Psoas muscle (tissue), 8 donors: ENCODE data around the gene PODN. TPM values are rescaled to one million over a fixed set of nuclear protein-coding genes. Genes with fewer than 3 reads are reported as not detected.

Source experiments
- ATAC-seq, 4 donors: fragments of 200-7000 bp; cut with Tn5 transposase; one replicate each; pipeline ENCODE4 v1.9.1; 2020; ENCODE audit warnings: moderate library complexity in 3 of 4, mild to moderate bottlenecking in 2 of 4
- DNase-seq, 2 donors: peaks; one replicate each; pipeline ENCODE4 v3.0.0-alpha.2; 2020
- H3K27ac ChIP-seq: fragments of 200-600 bp; one replicate; pipeline ENCODE4 v1.8.0; 2022
- H3K27me3 ChIP-seq, 3 donors: fragments of 200-600 bp in 1 of 3; one replicate each; pipeline versions ENCODE4 v1.6.1 to v1.8.0; 2013 to 2022; ENCODE audit warnings: low read length in 2 of 3, mild to moderate bottlenecking in 2 of 3, moderate library complexity in 1 of 3; ENCODE audit not compliant: insufficient read depth in 3 of 3
- H3K36me3 ChIP-seq, 2 donors: fragments of 200-600 bp in 1 of 2; one replicate each; pipeline versions ENCODE4 v1.6.1 to v1.8.0; 2013 to 2022; ENCODE audit warnings: low read depth in 1 of 2, mild to moderate bottlenecking in 1 of 2, moderate library complexity in 1 of 2; ENCODE audit not compliant: insufficient read depth in 1 of 2
- H3K4me1 ChIP-seq: fragments of 200-600 bp; one replicate; pipeline ENCODE4 v1.8.0; 2022
- H3K4me3 ChIP-seq: fragments of 200-600 bp; one replicate; pipeline ENCODE4 v1.8.0; 2022; ENCODE audit warnings: mild to moderate bottlenecking
- H3K9me3 ChIP-seq: fragments of 200-600 bp; one replicate; pipeline ENCODE4 v1.8.0; 2022
- WGBS, 3 donors: extraction: QIAGEN DNeasy Blood & Tissue Kit; methylation state at CpG; one replicate each; pipeline versions ENCODE4 v1.1.6 to v1.1.7; 2013; 5-methylcytosine and 5-hydroxymethylcytosine counted together
- intact Hi-C, 2 donors: fragments of 100-400 bp; cut with DNase I; formaldehyde crosslinking; loops; one replicate each; pipeline versions ENCODE4 v1.11.0 to v1.14.2; 2022
- polyA plus RNA-seq, 3 donors: library from polyadenylated mRNA; stranded (reverse); fragments of 200-250 nt; gene quantifications; one replicate each; pipeline ENCODE4 v1.2.3, GENCODE V29; 2013
- total RNA-seq, 4 donors: library from RNA; stranded (reverse); fragmentation: NEBNext Ultra II Directional in 2 of 4; extraction: Animal tissue kit (Norgen Biotek cat#: 25700) in 2 of 4; gene quantifications; one replicate each; pipeline versions ENCODE4 v1.2.1 to v1.2.4, GENCODE V29; 2021 to 2023
- TF ChIP-seq, protein P1 (sequence below): fragments of 200-600 bp; IDR thresholded peaks from one replicate; pipeline ENCODE4 v1.8.0; 2022; ENCODE audit warnings: antibody characterized with exemption
- donor health status: healthy with polysubstance abuse.
- donor health status: DM: no; HTN: no; CAD: no; lungs with moderate emphysema.
- donor health status: Bipolar disorder and iron deficiency.
- donor health status: healthy.
- donor health status: DM: yes; HTN: yes; CAD: no.
- donor health status: DM: no; HTN: no; CAD: no.
- donor health status: DM: no; HTN: no; CAD: no.
- donor health status: DM: yes; HTN: yes; CAD: no.

Gene PODN
- total and polyA plus RNA-seq, 7 donors = 3.0 to 27.1 (median 7.2) TPM

DNA sequence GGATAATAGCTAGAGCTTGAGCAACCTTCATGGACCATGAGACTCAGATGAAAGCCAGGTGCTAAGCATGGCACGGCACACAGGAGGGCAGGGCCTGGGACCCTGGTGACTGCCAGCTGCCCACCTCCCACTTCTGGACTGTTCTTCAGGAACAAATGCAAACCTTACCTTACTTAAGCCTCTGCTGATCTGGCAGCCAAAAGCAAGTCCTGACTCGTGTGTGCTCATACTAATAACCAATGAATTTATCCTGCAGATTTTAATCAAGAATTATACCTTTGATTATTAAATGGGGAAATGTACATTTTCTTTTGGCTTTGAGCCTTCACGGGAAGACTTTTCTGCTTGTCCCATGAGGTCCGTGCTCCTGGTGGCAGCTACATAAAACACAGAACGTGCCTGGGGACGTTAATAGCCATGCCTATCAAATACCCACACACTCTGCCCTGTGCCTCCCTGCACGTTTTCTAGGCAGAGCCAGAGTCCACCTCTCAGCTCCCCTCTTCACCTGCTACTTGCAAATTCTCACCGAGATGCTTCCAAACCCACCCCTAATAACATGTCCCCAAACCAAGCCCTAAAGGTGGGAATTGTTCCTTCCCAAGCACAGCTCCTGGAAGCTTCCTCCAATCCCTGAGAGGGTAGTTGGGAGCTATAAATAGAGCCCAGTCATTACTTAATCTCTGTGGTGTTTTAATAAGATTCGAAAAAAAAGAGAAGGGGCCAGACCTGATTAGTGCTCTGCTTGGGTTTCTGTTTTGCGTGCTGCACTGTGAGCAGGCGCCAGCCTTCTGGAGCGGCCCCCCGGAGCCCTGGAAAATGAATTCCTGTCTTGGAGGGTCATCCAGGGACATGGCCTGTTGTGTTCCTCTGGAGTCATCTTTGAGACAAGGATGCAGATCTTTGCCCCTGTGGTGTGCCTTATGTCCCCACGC is 46.9 kb downstream of the PODN start:
- 34 to 41% (median 38%) methylated on average over 14 of the region's 14 CpGs for WGBS, 3 donors
- H3K27ac ChIP-seq = no peak overlapping the region
- DNase-seq = no peak
- TF ChIP-seq, protein P1, sequence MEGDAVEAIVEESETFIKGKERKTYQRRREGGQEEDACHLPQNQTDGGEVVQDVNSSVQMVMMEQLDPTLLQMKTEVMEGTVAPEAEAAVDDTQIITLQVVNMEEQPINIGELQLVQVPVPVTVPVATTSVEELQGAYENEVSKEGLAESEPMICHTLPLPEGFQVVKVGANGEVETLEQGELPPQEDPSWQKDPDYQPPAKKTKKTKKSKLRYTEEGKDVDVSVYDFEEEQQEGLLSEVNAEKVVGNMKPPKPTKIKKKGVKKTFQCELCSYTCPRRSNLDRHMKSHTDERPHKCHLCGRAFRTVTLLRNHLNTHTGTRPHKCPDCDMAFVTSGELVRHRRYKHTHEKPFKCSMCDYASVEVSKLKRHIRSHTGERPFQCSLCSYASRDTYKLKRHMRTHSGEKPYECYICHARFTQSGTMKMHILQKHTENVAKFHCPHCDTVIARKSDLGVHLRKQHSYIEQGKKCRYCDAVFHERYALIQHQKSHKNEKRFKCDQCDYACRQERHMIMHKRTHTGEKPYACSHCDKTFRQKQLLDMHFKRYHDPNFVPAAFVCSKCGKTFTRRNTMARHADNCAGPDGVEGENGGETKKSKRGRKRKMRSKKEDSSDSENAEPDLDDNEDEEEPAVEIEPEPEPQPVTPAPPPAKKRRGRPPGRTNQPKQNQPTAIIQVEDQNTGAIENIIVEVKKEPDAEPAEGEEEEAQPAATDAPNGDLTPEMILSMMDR = no peak
- no peaks in the 10 kb centered on the region for H3K36me3 ChIP-seq
- intact Hi-C loops = no loop called here
- no peaks in the 10 kb centered on the region for H3K9me3 ChIP-seq
- peak in 1 of 4 donors; percentile 19 for ATAC-seq
- H3K27me3 ChIP-seq = peaks cover 0 to 1% (median 0%) of the 10 kb centered on the region in 3 donors
- peaks cover 8% of the 10 kb centered on the region for H3K4me1 ChIP-seq
- H3K4me3 ChIP-seq = no peak overlapping the region

GRCh38 chr1:53110370-53111072 is 48.5 kb downstream of the PODN start:
- Histone ChIP-seq H3K4me1 (peaks cover 8% of the 10 kb centered on the region), H3K27me3 (peaks cover 0 to 1% (median 0%) of the 10 kb centered on the region in 3 donors), H3K36me3 (no peaks in the 10 kb centered on the region), H3K4me3 (no peak overlapping the region), H3K27ac (no peak overlapping the region), H3K9me3 (no peaks in the 10 kb centered on the region)
- DNase-seq (no peak), ATAC-seq (peak in 1 of 4 donors; percentile 31)
- intact Hi-C loops = no loop called here
- TF ChIP-seq, protein P1 = no peak
- 59 to 70% (median 62%) methylated on average over 18 of the region's 18 CpGs for WGBS, 3 donors

- Histone ChIP-seq H3K27ac (no peak overlapping the region), H3K27me3 (peaks cover 0 to 1% (median 0%) of the 10 kb centered on the region in 3 donors), H3K9me3 (no peaks in the 10 kb centered on the region), H3K4me3 (no peak overlapping the region), H3K4me1 (peaks cover 8% of the 10 kb centered on the region), H3K36me3 (no peaks in the 10 kb centered on the region)
- no peak for ATAC-seq
- WGBS, 3 donors = 73 to 80% (median 76%) methylated on average over 10 of the region's 10 CpGs
- intact Hi-C loops = no loop called here
- TF ChIP-seq, protein P1 = no peak
- no peak for DNase-seq
Measured at GRCh38 chr1:53111073-53111556, 49.1 kb downstream of the PODN start.

DNA sequence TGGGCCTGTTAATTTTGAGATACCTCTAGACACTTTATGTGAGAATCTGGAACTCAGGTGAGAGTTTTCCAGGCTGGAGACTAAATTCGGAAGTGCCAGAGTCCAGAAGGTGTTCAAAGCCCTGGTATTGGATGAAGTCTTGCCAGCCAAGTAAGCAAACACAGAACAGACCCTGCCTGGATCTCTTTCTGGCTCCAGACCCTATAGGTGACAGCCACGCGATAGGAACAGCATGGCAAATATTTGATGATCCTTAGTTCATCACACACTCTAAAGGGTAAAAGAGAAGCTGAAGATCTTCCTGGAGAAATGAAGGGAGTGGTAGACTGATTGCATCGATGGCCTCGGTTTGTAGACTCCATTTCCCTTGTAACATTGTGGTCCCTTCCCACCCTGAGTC is 49.7 kb downstream of the PODN start:
- no peaks in the 10 kb centered on the region for H3K36me3 ChIP-seq
- ATAC-seq (no peak), DNase-seq (no peak)
- 76 to 83% (median 77%) methylated on average over 5 of the region's 5 CpGs for WGBS, 3 donors
- intact Hi-C loops = no loop called here
- no peak overlapping the region for H3K27ac ChIP-seq
- H3K27me3 ChIP-seq = peaks cover 0 to 1% (median 0%) of the 10 kb centered on the region in 3 donors
- no peak overlapping the region for H3K4me3 ChIP-seq
- TF ChIP-seq, protein P1 = no peak
- no peaks in the 10 kb centered on the region for H3K9me3 ChIP-seq
- H3K4me1 ChIP-seq = peaks cover 8% of the 10 kb centered on the region
